ENCODE measurements around the gene TMEM147. TPM values are rescaled to one million over a fixed set of nuclear protein-coding genes. Genes with fewer than 3 reads are reported as not detected.

The TMEM147 gene
- total RNA-seq, 1 donor from 2014 or later: 69.3 TPM

- Histone ChIP-seq H3K27ac (ENCODE audit: low read depth, low read length) (no peak overlapping the region), H2AFZ (ENCODE audit: low read depth, low read length) (no peak overlapping the region), H3K4me3 (ENCODE audit: insufficient read depth, low read depth, low read length) (no peak overlapping the region), H4K20me1 (ENCODE audit: insufficient read depth, low read length) (no peaks in the 10 kb centered on the region), H3K79me2 (ENCODE audit: insufficient read depth, low read length) (no peaks in the 10 kb centered on the region), H3K9ac (ENCODE audit: low read length) (no peak overlapping the region), H3K4me2 (ENCODE audit: low read length) (no peak overlapping the region), H3K36me3 (ENCODE audit: insufficient read depth, low read length) (no peaks in the 10 kb centered on the region), H3K4me1 (ENCODE audit: insufficient read depth, low read length) (peaks cover 2% of the 10 kb centered on the region), H3K27me3 (ENCODE audit: insufficient read depth, low read length) (peaks cover 12% of the 10 kb centered on the region), H3K9me3 (ENCODE audit: insufficient read depth, low read depth, low read length) (no peaks in the 10 kb centered on the region)
- FAIRE-seq: no peak
- Mint-ChIP-seq H3K27ac (ENCODE audit: unreplicated experiment) (no peak overlapping the region), H3K27me3 (ENCODE audit: low read depth, unreplicated experiment) (peaks cover 62% of the 10 kb centered on the region), H3K36me3 (ENCODE audit: low read depth, unreplicated experiment) (no peaks in the 10 kb centered on the region), H3K4me1 (ENCODE audit: low read depth, unreplicated experiment) (no peaks in the 10 kb centered on the region), H3K4me3 (ENCODE audit: unreplicated experiment) (no peak overlapping the region), H3K9me3 (ENCODE audit: unreplicated experiment) (no peaks in the 10 kb centered on the region)
- no peak for TF ChIP-seq EZH2 (IDR thresholded peaks at IDR 0.05; ENCODE audit: insufficient read depth, low read length)
- TF ChIP-seq CTCF (IDR thresholded peaks at IDR 0.05; ENCODE audit: insufficient read depth, low read depth, low read length): no peak
- DNase-seq (ENCODE audit: low read depth): no peak
Measured at GRCh38 chr19:35560271-35560670, 14.8 kb downstream of the TMEM147 start.

GRCh38 chr19:35560677-35561076 is 15.3 kb downstream of the TMEM147 start:
- no peak for DNase-seq (ENCODE audit: low read depth)
- Mint-ChIP-seq H3K27ac (ENCODE audit: unreplicated experiment) (no peak overlapping the region), H3K36me3 (ENCODE audit: low read depth, unreplicated experiment) (no peaks in the 10 kb centered on the region), H3K4me1 (ENCODE audit: low read depth, unreplicated experiment) (no peaks in the 10 kb centered on the region), H3K27me3 (ENCODE audit: low read depth, unreplicated experiment) (peaks cover 62% of the 10 kb centered on the region), H3K4me3 (ENCODE audit: unreplicated experiment) (no peak overlapping the region), H3K9me3 (ENCODE audit: unreplicated experiment) (no peaks in the 10 kb centered on the region)
- FAIRE-seq: no peak
- Histone ChIP-seq H3K4me3 (ENCODE audit: insufficient read depth, low read depth, low read length) (no peak overlapping the region), H2AFZ (ENCODE audit: low read depth, low read length) (no peak overlapping the region), H3K27me3 (ENCODE audit: insufficient read depth, low read length) (peaks cover 12% of the 10 kb centered on the region), H3K27ac (ENCODE audit: low read depth, low read length) (no peak overlapping the region), H4K20me1 (ENCODE audit: insufficient read depth, low read length) (no peaks in the 10 kb centered on the region), H3K79me2 (ENCODE audit: insufficient read depth, low read length) (no peaks in the 10 kb centered on the region), H3K9ac (ENCODE audit: low read length) (no peak overlapping the region), H3K36me3 (ENCODE audit: insufficient read depth, low read length) (no peaks in the 10 kb centered on the region), H3K4me2 (ENCODE audit: low read length) (no peak overlapping the region), H3K4me1 (ENCODE audit: insufficient read depth, low read length) (peaks cover 2% of the 10 kb centered on the region), H3K9me3 (ENCODE audit: insufficient read depth, low read depth, low read length) (no peaks in the 10 kb centered on the region)
- TF ChIP-seq EZH2 (IDR thresholded peaks at IDR 0.05; ENCODE audit: insufficient read depth, low read length) (no peak), CTCF (IDR thresholded peaks at IDR 0.05; ENCODE audit: insufficient read depth, low read depth, low read length) (no peak)

- DNase-seq (ENCODE audit: low read depth) (no peak), FAIRE-seq (no peak)
- no peak for TF ChIP-seq CTCF (IDR thresholded peaks at IDR 0.05; ENCODE audit: insufficient read depth, low read depth, low read length)
- TF ChIP-seq EZH2 (IDR thresholded peaks at IDR 0.05; ENCODE audit: insufficient read depth, low read length): no peak
- Mint-ChIP-seq H3K4me1 (ENCODE audit: low read depth, unreplicated experiment) (no peaks in the 10 kb centered on the region), H3K9me3 (ENCODE audit: unreplicated experiment) (no peaks in the 10 kb centered on the region), H3K36me3 (ENCODE audit: low read depth, unreplicated experiment) (no peaks in the 10 kb centered on the region), H3K27me3 (ENCODE audit: low read depth, unreplicated experiment) (peaks cover 56% of the 10 kb centered on the region), H3K4me3 (ENCODE audit: unreplicated experiment) (no peak overlapping the region), H3K27ac (ENCODE audit: unreplicated experiment) (no peak overlapping the region)
- no peaks in the 10 kb centered on the region for H4K20me1 ChIP-seq (ENCODE audit: insufficient read depth, low read length)
- no peak overlapping the region for H3K4me2 ChIP-seq (ENCODE audit: low read length)
- H3K27me3 ChIP-seq (ENCODE audit: insufficient read depth, low read length): peaks cover 12% of the 10 kb centered on the region
- H3K36me3 ChIP-seq (ENCODE audit: insufficient read depth, low read length): no peaks in the 10 kb centered on the region
- H3K27ac ChIP-seq (ENCODE audit: low read depth, low read length): no peak overlapping the region
- no peak overlapping the region for H2AFZ ChIP-seq (ENCODE audit: low read depth, low read length)
- no peak overlapping the region for H3K4me3 ChIP-seq (ENCODE audit: insufficient read depth, low read depth, low read length)
- no peaks in the 10 kb centered on the region for H3K9me3 ChIP-seq (ENCODE audit: insufficient read depth, low read depth, low read length)
- no peak overlapping the region for H3K9ac ChIP-seq (ENCODE audit: low read length)
- peaks cover 2% of the 10 kb centered on the region for H3K4me1 ChIP-seq (ENCODE audit: insufficient read depth, low read length)
- no peaks in the 10 kb centered on the region for H3K79me2 ChIP-seq (ENCODE audit: insufficient read depth, low read length)
Measured at GRCh38 chr19:35561436-35561835, 16.0 kb downstream of the TMEM147 start.
